ENCODE data around the gene ATP2B2.

- TF ChIP-seq CTCF (IDR thresholded peaks at IDR 0.05) (no peak), POLR2A (IDR thresholded peaks at IDR 0.05) (no peak)
Observed at GRCh38 chr3:10365316-10365715, 140.1 kb downstream of the ATP2B2 start.
